GM18858 (cell line): ENCODE measurements around the gene ATP10B.

Source experiments
- ATAC-seq: cut with Tn5 transposase; IDR thresholded peaks from one replicate; pipeline ENCODE4 v1.9.1; 2021; ENCODE audit not compliant: unreplicated experiment

The ATP10B gene

GRCh38 chr5:160556846-160557245 lies 295.2 kb downstream of the ATP10B start:
- ATAC-seq: no peak

DNA sequence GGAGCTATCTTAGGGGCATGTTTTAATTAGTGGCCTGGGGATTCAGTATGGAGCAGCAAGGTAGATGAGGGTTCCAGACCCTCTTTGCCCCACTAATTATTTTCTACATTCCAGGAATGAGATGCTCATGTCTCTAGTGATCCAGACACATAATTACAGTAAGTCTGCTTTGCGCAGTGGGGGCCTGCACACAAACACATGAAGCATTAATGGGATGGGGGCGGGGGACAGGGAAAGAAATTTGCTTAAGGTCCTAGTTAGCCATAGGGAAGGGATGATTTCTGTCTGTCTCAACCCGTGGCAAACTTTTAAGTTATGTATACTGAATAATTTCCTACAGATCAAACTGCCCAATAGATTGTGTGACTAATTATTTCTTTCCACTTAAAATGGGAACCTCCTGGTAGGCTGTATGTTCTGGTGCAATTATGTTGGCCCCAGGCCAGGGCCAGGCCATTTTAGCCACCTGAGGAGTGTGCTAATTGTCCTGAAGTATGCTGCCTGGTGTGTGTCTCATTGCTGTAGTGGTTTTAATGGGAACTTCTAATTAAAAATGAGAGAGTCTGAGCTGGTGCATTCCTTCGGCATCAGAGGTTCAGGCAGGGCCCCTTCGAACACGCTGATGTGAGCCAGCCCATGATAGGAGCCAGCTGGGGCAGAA lies 295.9 kb downstream of the ATP10B start:
- ATAC-seq: no peak

- no peak for ATAC-seq
Observed at GRCh38 chr5:160555581-160555970, 296.4 kb downstream of the ATP10B start.

DNA sequence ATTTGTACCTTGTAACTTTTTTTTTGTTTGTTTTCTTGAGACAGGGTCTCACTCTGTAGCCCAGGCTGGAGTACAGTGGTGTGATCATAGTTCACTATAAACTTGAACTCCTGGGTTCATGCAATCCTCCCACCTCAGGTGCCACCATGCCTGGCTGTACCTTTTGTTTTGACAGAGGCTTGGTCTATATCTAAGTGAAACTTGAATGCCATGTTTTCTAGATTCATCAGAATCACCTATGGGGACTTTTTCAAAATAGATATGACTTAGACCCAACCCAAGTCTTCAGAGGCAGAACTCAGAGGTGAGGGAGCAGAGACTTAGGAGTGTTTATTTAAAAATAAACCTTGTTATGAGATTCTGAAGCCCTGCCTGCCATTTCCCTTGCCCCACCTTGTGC lies 301.9 kb downstream of the ATP10B start:
- no peak for ATAC-seq

GRCh38 chr5:160548949-160549645 lies 302.9 kb downstream of the ATP10B start:
- ATAC-seq: no peak

- no peak for ATAC-seq
Observed at GRCh38 chr5:160547872-160548271, 304.1 kb downstream of the ATP10B start.

GRCh38 chr5:160547061-160547460 lies 304.9 kb downstream of the ATP10B start:
- no peak for ATAC-seq

GRCh38 chr5:160545832-160546231 lies 306.2 kb downstream of the ATP10B start:
- no peak for ATAC-seq

DNA sequence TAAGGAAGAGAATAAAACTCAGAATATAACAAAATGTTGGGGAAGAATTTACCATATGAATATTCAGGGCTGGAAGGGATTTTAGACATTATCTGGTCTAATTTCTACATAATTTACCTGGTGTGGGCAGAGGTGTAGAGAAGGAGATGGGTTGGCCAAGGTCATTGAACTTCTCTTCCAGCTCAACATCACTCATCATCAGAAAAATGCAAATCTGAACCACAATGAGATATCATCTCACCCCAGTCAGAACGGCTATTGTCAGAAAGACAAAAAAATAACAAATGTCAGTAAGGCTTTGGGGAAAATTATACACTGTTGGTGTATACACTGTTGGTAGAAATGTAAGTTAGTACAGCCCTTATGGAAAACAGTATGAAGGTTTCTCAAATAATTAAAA lies 308.6 kb downstream of the ATP10B start:
- ATAC-seq: no peak

DNA sequence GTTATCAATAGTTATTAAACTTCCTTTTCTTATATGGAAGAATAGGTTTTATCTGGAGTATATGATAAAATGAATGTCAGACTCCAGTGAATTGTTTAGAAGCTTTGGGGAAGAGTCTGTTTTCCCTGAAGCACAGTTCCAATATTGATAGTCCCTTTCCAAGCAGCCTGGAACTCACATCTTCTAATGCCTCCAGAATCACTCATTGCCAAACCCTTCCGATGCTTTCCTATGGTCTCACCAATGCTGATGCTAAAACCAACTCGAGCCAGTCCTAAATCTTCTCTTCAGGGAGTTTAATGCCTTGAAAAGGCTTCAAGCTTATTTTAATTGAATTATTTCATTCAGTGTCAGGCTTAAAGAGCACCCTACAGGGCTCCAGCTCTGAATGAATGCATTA lies 309.2 kb downstream of the ATP10B start:
- ATAC-seq: no peak

DNA sequence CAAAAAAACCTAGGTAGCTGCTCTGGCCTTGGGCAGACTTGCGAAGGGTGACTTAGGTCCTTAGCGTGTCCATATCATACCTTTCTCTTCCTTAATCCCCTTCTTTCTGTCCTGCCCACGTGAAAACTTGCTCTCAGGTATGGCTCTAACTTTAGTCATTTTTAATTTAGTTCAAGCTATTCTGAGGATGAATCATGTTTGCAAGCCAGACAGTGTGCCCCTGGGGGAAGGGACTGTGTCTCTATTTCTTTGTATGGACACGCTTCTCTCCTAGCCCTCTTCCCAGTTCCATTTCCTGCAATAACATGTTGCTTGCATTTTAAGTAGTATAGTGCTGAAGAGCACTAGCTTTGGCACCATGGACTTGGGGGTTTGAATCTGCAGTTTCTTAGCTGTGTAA lies 309.7 kb downstream of the ATP10B start:
- no peak for ATAC-seq

DNA sequence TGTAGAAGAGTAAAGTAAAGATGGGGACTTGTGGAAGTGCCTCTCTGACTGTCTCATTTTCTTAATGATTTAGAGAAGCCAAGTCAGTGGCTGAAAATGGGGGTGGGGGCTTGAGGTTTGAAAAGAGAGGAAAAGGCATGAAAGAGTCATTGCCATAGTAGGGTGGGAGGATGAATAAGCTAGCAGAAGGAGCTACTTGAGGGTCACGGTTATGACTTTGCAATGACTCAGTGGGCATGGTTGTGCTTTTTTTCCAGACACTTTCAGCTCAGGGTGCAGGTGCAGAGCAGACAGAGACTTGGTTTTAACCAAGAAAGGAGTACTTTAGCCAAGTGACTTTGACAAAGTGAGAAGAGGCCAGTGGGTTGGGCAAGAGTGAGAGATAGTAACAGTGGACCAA lies 312.6 kb downstream of the ATP10B start:
- peak; percentile 73 for ATAC-seq

GRCh38 chr5:160537940-160538339 lies 314.1 kb downstream of the ATP10B start:
- no peak for ATAC-seq

- ATAC-seq: no peak
Observed at GRCh38 chr5:160537116-160537515, 314.9 kb downstream of the ATP10B start.

DNA sequence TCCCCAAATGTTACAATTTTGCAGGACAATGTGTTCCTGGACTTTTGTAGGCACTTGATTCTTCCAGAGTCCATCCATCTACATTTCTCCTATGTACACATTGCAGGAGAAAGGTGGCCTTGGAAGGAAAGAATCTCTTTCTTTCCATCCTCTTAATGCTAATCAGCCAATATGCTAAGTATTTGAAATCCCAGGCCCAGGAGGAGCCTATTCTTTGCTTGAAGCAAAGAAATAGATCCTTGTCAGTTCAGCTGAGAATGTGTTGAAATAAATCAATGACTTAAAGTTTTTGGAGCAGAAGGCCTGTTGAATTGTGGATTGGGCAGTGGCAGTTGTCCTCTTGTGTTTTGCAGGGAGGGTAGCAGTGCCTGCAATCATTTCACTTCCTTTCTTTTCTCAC lies 317.1 kb downstream of the ATP10B start:
- ATAC-seq: no peak

GRCh38 chr5:160534125-160534524 lies 317.9 kb downstream of the ATP10B start:
- ATAC-seq: no peak

DNA sequence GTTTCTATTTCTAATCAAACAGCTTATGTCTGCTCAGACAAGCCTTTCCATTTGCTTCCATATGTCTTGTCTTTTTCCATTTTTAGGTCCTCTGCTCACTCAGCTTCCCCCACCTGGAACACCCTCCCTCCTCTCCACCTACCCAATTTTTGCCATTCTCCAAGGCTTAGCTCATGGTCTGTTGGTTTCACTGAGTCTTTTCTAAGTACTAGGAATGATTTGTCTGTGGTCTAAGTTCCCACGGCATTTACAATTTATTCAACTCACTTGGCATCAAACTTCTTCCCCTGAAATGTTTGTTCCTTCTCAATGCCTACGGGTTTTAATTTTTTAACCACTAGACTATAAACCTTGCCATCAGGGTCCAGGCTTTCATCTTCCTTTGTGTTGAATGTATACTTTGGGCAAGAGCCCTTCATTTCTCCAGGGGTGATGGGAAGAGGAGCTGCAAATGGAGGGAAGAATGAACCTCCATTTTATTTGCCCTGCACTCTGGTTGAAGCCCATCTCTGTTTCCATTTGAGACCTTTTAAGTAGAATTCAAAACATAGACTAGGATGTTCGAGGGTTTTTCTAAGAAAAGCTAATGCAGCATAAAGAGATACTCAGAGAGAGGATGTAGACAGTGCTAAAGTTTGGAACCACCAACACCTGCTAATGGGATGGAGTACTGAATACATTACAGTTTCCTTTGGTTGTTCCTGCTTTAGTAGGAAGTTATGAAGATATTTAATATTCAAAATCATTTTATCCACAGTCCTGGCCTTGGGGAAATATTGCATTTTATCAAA lies 326.3 kb downstream of the ATP10B start:
- no peak for ATAC-seq

DNA sequence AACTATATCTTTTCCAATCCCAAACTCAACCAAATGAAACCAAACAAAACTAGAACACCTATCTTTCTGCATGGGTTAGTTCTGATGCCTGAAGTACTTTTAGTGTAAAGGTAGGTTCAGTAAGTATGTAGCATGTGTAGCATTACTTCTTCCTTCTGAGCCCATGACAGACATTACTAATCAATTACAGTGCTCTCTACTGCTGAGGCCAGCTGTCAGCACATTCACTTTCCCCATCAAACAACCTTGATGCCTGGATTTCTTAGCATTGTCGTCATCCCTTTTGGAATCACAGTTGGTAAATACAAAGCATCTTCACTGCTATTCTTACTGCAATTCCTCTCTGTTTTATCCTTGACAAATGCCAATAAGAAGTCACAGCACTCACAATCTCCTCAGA lies 327.2 kb downstream of the ATP10B start:
- ATAC-seq: no peak

- ATAC-seq: no peak
Observed at GRCh38 chr5:160523502-160524163, 328.4 kb downstream of the ATP10B start.

- ATAC-seq: no peak
Observed at GRCh38 chr5:160521392-160521663, 330.7 kb downstream of the ATP10B start.

GRCh38 chr5:160520609-160521391 lies 331.2 kb downstream of the ATP10B start:
- ATAC-seq: no peak
